Neuronal stem cell (in vitro differentiated cells): ENCODE results near the gene GPR151.

ENCODE experiments used
- DNase-seq: peaks from one replicate; pipeline ENCODE4 v3.0.0-alpha.2; 2013; ENCODE audit warnings: low spot score
- H2AFZ ChIP-seq: one replicate; pipeline ENCODE4 v1.6.1; 2013; ENCODE audit warnings: mild to moderate bottlenecking, low read length, inconsistent platforms
- H2AK5ac ChIP-seq: 2 replicates; pipeline ENCODE4 v1.6.1; 2013; ENCODE audit warnings: low read depth, mild to moderate bottlenecking, inconsistent platforms, low read length, moderate library complexity, mixed read lengths
- H2BK120ac ChIP-seq: 2 replicates; pipeline ENCODE4 v1.6.1; 2013; ENCODE audit warnings: low read depth, mild to moderate bottlenecking, inconsistent platforms, low read length, moderate library complexity, mixed read lengths
- H2BK12ac ChIP-seq: one replicate; pipeline ENCODE4 v1.6.1; 2013; ENCODE audit warnings: low read length, inconsistent platforms
- H2BK15ac ChIP-seq: 2 replicates; pipeline ENCODE4 v1.6.1; 2013; ENCODE audit warnings: mild to moderate bottlenecking, low read length, inconsistent platforms, mixed read lengths
- H2BK5ac ChIP-seq: one replicate; pipeline ENCODE4 v1.6.1; 2013; ENCODE audit warnings: inconsistent platforms, mild to moderate bottlenecking, low read length, moderate library complexity
- H3K14ac ChIP-seq: one replicate; pipeline ENCODE4 v1.6.1; 2013; ENCODE audit warnings: low read length, inconsistent platforms
- H3K18ac ChIP-seq: 2 replicates; pipeline ENCODE4 v1.6.1; 2013; ENCODE audit warnings: low read length, inconsistent platforms
- H3K23ac ChIP-seq: 2 replicates; pipeline ENCODE4 v1.6.1; 2013; ENCODE audit warnings: low read depth, mild to moderate bottlenecking, mixed read lengths, low read length, inconsistent platforms; ENCODE audit not compliant: poor library complexity
- H3K27ac ChIP-seq: replicated peaks from 3 replicates; pipeline ENCODE4 v1.5.1; 2013; ENCODE audit warnings: low read length, inconsistent platforms
- H3K27me3 ChIP-seq, 3 experiments: 2 replicates each; pipeline ENCODE4 v1.6.1; 2013; ENCODE audit warnings: low read length in 3 of 3, mild to moderate bottlenecking in 2 of 3, inconsistent platforms in 1 of 3, low read depth in 1 of 3, mixed read lengths in 1 of 3, moderate library complexity in 1 of 3; ENCODE audit not compliant: control insufficient read depth in 3 of 3, insufficient read depth in 3 of 3
- H3K36me3 ChIP-seq, 2 donors: replicated peaks in 1 of 2; 2 replicates each; pipeline ENCODE4 v1.6.1; 2013; ENCODE audit warnings: low read length in 2 of 2; ENCODE audit not compliant: control insufficient read depth in 2 of 2, insufficient read depth in 2 of 2
- H3K4ac ChIP-seq: 2 replicates; pipeline ENCODE4 v1.6.1; 2013; ENCODE audit warnings: inconsistent platforms, mild to moderate bottlenecking, low read length, moderate library complexity
- H3K4me1 ChIP-seq, 2 donors: 1 replicate in 1 of 2; 2 replicates in 1 of 2; pipeline ENCODE4 v1.6.1; 2013; ENCODE audit warnings: low read length in 2 of 2, low read depth in 1 of 2; ENCODE audit not compliant: control insufficient read depth in 2 of 2, insufficient read depth in 1 of 2
- H3K4me2 ChIP-seq: one replicate; pipeline ENCODE4 v1.6.1; 2013; ENCODE audit warnings: mild to moderate bottlenecking, low read length, inconsistent platforms; ENCODE audit not compliant: insufficient read depth, poor library complexity, severe bottlenecking
- H3K4me3 ChIP-seq, 2 donors: 2 replicates each; pipeline ENCODE4 v1.5.1; 2013; ENCODE audit warnings: low read length in 2 of 2, mild to moderate bottlenecking in 2 of 2, inconsistent platforms in 1 of 2, moderate library complexity in 1 of 2
- H3K79me1 ChIP-seq: one replicate; pipeline ENCODE4 v1.6.1; 2013; ENCODE audit warnings: low read depth, mild to moderate bottlenecking, inconsistent platforms, low read length, moderate library complexity
- H3K9ac ChIP-seq: one replicate; pipeline ENCODE4 v1.6.1; 2013; ENCODE audit warnings: mild to moderate bottlenecking, low read depth, low read length, inconsistent platforms; ENCODE audit not compliant: poor library complexity
- H3K9me3 ChIP-seq, 2 donors: replicated peaks in 1 of 2; 2 replicates each; pipeline versions ENCODE3 to v1.6.1; 2013; ENCODE audit warnings: low read length in 2 of 2, mild to moderate bottlenecking in 2 of 2, inconsistent platforms in 1 of 2, low read depth in 1 of 2, mixed read lengths in 1 of 2, moderate library complexity in 1 of 2; ENCODE audit not compliant: control insufficient read depth in 2 of 2, insufficient read depth in 1 of 2
- H4K8ac ChIP-seq: one replicate; pipeline ENCODE4 v1.6.1; 2013; ENCODE audit warnings: low read depth, mild to moderate bottlenecking, inconsistent platforms, low read length, moderate library complexity
- H4K91ac ChIP-seq: one replicate; pipeline ENCODE4 v1.6.1; 2013; ENCODE audit warnings: low read length, low read depth, mild to moderate bottlenecking, inconsistent platforms; ENCODE audit not compliant: poor library complexity
- WGBS, 2 donors: extraction: QIAGEN DNeasy Blood & Tissue Kit; methylation state at CpG; one replicate each; pipeline ENCODE4 v1.1.7; 2013; ENCODE audit warnings: missing lambda C conversion rate in 2 of 2, mixed read lengths in 1 of 2; ENCODE audit not compliant: insufficient read length in 2 of 2, insufficient replicate concordance in 1 of 2; ENCODE audit errors: extremely low coverage in 2 of 2; 5-methylcytosine and 5-hydroxymethylcytosine counted together

Gene GPR151

DNA sequence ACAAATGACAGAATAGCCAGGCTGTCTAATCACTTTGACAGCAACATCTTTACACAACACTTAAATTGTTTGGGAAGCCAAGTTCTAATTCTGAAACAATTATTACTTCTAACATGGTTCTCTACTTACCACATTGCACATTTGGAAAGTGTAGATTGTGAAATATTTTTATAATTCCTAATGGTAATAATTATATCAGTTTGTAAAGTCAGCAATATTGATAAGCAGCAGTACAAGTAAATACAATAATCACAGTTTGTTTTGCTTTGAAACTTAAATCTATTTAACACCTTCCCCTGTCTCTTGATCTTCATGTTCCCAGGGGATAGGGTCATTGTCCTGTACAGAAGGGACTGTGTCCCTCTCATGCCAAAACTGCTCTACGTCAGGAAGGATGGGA is 1.4 kb downstream of the GPR151 start:
- no peaks in the 10 kb centered on the region for H3K27me3 ChIP-seq
- H3K14ac ChIP-seq = no peak overlapping the region
- H4K91ac ChIP-seq = no peak overlapping the region
- no peak overlapping the region for H2BK5ac ChIP-seq
- no peak overlapping the region for H3K18ac ChIP-seq
- no peak overlapping the region for H3K23ac ChIP-seq
- peaks cover 10 to 41% of the 10 kb centered on the region in 2 donors for H3K36me3 ChIP-seq
- H3K4me1 ChIP-seq = no peaks in the 10 kb centered on the region
- H2BK15ac ChIP-seq = no peak overlapping the region
- WGBS, 2 donors = no CpG with 5 or more reads among the region's 1 CpG
- H3K4me3 ChIP-seq = no peak overlapping the region
- H2AK5ac ChIP-seq = no peak overlapping the region
- H4K8ac ChIP-seq = no peak overlapping the region
- no peak for DNase-seq
- no peaks in the 10 kb centered on the region for H3K79me1 ChIP-seq
- H3K4ac ChIP-seq = no peak overlapping the region
- H2AFZ ChIP-seq = no peak overlapping the region
- no peak overlapping the region for H3K9ac ChIP-seq
- H3K27ac ChIP-seq = no peak overlapping the region
- no peak overlapping the region for H3K4me2 ChIP-seq
- no peaks in the 10 kb centered on the region for H3K9me3 ChIP-seq
- H2BK12ac ChIP-seq = no peak overlapping the region
- H2BK120ac ChIP-seq = no peak overlapping the region

DNA sequence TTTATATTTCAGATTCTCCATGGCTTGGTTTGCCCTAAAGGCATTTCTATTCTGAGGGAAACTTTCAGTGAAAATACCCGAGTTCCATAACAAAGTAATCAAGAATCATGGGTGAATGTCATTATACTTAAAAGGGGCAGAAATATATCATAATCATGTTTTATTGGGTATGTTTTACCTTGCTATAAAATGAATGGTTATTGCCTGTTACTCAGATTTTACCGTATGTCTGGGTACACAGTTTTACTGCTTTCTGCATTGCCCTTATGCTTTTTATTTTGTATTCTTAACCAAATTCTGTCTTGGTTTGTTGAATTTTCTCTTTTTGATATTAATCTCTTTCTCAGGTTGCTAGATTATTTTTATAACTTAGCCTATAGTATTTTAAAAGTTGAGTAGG is 2.5 kb downstream of the GPR151 start:
- Histone ChIP-seq H3K36me3 (peaks cover 10 to 52% of the 10 kb centered on the region in 2 donors), H4K91ac (no peak overlapping the region), H3K18ac (no peak overlapping the region), H3K27me3 (no peaks in the 10 kb centered on the region), H3K4ac (no peak overlapping the region), H3K14ac (no peak overlapping the region), H3K4me2 (no peak overlapping the region), H2BK5ac (no peak overlapping the region), H2BK12ac (no peak overlapping the region), H2AFZ (no peak overlapping the region), H4K8ac (no peak overlapping the region), H3K23ac (no peak overlapping the region), H3K9ac (no peak overlapping the region), H3K4me3 (no peak overlapping the region), H2BK15ac (no peak overlapping the region), H2AK5ac (no peak overlapping the region), H3K27ac (no peak overlapping the region), H3K79me1 (no peaks in the 10 kb centered on the region), H3K9me3 (no peaks in the 10 kb centered on the region), H2BK120ac (no peak overlapping the region), H3K4me1 (no peaks in the 10 kb centered on the region)
- WGBS, 2 donors = no CpG with 5 or more reads among the region's 2 CpGs
- no peak for DNase-seq

DNA sequence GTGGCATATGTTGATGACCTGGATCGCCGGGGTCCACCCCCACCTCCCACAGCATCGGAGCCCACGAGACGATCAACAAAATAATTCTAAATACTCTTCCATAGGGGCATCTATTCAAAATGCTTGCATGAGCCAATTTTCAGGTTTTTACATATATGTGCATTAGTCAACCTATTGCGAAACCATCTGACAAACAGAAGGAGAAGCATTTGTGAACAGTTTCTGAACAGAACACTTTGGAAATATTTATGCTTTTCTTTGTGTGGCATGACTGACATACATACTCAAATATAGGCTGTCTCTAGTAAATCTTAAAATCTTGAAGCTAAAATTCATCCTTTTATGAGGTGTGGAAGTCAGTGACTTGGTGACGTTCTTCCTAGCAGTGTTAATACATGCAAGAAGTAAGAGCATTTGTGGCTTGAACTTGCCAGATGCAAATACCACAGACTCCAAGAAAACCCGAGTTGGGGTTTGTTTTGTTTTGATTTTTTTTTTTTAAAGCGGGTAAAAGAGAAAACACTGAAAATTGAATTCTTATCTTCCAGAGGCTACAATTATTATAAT is 5.3 kb downstream of the GPR151 start:
- no peak overlapping the region for H2BK12ac ChIP-seq
- no peaks in the 10 kb centered on the region for H3K4me1 ChIP-seq
- H3K14ac ChIP-seq = no peak overlapping the region
- no peak overlapping the region for H3K27ac ChIP-seq
- no peaks in the 10 kb centered on the region for H3K9me3 ChIP-seq
- H3K79me1 ChIP-seq = no peaks in the 10 kb centered on the region
- H3K4me3 ChIP-seq = no peak overlapping the region
- H2BK15ac ChIP-seq = no peak overlapping the region
- H3K23ac ChIP-seq = no peak overlapping the region
- H3K4ac ChIP-seq = no peak overlapping the region
- H3K36me3 ChIP-seq = peaks cover 15 to 80% of the 10 kb centered on the region in 2 donors
- no peak overlapping the region for H4K91ac ChIP-seq
- no peaks in the 10 kb centered on the region for H3K27me3 ChIP-seq
- H2AK5ac ChIP-seq = no peak overlapping the region
- no peak for DNase-seq
- H3K9ac ChIP-seq = no peak overlapping the region
- H3K4me2 ChIP-seq = no peak overlapping the region
- no CpG with 5 or more reads among the region's 9 CpGs for WGBS, 2 donors
- no peak overlapping the region for H4K8ac ChIP-seq
- no peak overlapping the region for H2AFZ ChIP-seq
- no peak overlapping the region for H2BK120ac ChIP-seq
- no peak overlapping the region for H2BK5ac ChIP-seq
- H3K18ac ChIP-seq = no peak overlapping the region

DNA sequence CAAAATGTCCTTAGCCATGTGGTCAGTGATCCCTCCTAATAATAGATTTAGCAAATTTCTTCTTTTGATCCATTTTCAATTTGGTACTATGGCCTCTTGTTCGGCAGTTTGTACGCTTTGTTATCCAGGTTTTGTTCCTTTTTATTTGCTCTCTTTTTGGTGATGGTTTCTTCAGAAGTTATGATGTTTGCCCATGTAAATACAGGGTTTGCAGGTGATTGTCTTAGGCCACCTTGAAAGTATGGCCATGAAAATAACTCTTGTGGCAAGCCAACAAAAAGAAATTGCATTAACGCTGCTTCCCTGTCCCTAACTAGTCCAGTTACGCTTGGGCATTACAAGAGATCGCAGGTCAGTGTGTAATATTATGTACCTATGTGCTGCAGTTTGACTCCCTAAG is 8.6 kb downstream of the GPR151 start:
- H3K18ac ChIP-seq = no peak overlapping the region
- no peak overlapping the region for H3K14ac ChIP-seq
- DNase-seq = no peak
- H3K79me1 ChIP-seq = no peaks in the 10 kb centered on the region
- no peak overlapping the region for H3K4ac ChIP-seq
- H3K9me3 ChIP-seq = no peaks in the 10 kb centered on the region
- no peak overlapping the region for H3K4me2 ChIP-seq
- no peak overlapping the region for H4K91ac ChIP-seq
- no peak overlapping the region for H3K27ac ChIP-seq
- no peaks in the 10 kb centered on the region for H3K4me1 ChIP-seq
- H3K23ac ChIP-seq = no peak overlapping the region
- no CpG with 5 or more reads among the region's 5 CpGs for WGBS, 2 donors
- H2BK12ac ChIP-seq = no peak overlapping the region
- no peak overlapping the region for H2BK120ac ChIP-seq
- H3K4me3 ChIP-seq = no peak overlapping the region
- peaks cover 26 to 99% of the 10 kb centered on the region in 2 donors for H3K36me3 ChIP-seq
- no peak overlapping the region for H3K9ac ChIP-seq
- no peak overlapping the region for H2AFZ ChIP-seq
- H2BK15ac ChIP-seq = no peak overlapping the region
- H2BK5ac ChIP-seq = no peak overlapping the region
- H3K27me3 ChIP-seq = no peaks in the 10 kb centered on the region
- H4K8ac ChIP-seq = no peak overlapping the region
- H2AK5ac ChIP-seq = no peak overlapping the region
